CD4-positive, alpha-beta T cell treated with Interferon alpha-2 for 1 hour (primary cell): Measurements from ENCODE around the gene PRAF2.

ENCODE experiments used
- DNase-seq, 2 donors: peaks; one replicate each; pipeline ENCODE4 v3.0.0-alpha.2; 2020 to 2022

The PRAF2 gene, protein sequence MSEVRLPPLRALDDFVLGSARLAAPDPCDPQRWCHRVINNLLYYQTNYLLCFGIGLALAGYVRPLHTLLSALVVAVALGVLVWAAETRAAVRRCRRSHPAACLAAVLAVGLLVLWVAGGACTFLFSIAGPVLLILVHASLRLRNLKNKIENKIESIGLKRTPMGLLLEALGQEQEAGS

GRCh38 chrX:49073601-49074575 is at the start of gene PRAF2:
Gene PRAF2 (minus strand): TSS chrX:49074002. CDS start chrX:49073987, 15 bp downstream.
- DNase-seq = peak; percentile 91 to 94

DNA sequence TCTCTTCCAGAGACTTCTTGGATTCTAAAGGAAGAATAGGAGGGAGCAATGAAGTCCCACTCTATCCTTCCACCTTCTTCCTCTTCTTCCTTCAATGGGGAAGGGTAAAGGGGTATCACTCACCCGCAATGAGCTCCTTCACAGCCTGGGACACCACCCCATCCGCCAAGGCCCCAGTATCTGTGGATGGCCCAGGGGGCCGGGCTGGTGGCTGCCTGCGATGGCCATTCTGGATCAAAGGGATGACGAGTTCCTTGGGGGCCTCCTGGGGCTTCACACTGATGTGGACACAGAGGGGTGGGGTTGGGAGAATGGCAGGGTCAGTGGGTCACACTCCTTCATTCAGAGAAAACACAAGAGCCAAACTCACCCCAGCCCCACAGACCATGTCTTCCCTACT is 48.7 kb upstream of the PRAF2 start:
- DNase-seq = no peak

DNA sequence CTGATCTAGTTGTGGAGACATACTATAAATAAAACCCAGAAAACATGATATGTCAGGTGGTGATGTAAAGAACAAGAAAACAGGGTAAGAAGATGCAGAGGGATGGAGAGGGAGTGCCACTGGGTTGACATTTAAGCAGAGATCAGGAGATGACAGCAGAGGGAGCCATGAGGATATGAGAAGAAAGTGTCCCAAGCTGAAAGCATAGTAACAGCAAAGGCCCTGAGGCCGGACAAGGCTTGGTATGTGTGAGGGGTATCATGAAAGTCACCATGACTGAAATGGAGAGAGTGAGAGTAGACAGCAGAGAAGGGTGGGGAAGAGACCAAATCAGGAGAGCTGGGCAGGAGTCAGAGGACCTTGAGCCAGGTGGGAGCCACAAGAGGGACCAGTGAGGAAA is 46.3 kb upstream of the PRAF2 start:
- DNase-seq = no peak

GRCh38 chrX:49117581-49117980 is 43.8 kb upstream of the PRAF2 start:
- DNase-seq = no peak

DNA sequence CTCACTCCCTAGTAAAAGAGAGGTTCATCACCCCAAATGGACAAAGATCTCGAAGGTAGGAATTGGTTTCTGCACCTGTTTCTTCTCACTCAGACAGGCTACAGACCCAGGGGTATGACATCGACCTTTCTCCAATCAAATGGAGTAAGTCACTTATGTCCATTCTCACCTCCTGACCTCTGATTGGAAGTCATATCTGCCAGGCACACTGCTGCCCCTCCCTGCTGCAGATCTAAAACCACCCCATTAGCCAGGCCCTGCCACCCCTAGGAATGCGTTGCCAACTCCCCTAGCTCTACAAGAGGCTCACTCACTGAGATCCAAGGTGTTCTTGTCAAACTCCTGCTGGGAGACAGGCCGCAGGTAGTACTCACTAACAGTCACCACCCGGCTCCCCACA is 42.9 kb upstream of the PRAF2 start:
- no peak for DNase-seq

- DNase-seq = no peak
Observed at GRCh38 chrX:49116076-49116475, 42.3 kb upstream of the PRAF2 start.

- no peak for DNase-seq
Observed at GRCh38 chrX:49111791-49112190, 38.0 kb upstream of the PRAF2 start.

DNA sequence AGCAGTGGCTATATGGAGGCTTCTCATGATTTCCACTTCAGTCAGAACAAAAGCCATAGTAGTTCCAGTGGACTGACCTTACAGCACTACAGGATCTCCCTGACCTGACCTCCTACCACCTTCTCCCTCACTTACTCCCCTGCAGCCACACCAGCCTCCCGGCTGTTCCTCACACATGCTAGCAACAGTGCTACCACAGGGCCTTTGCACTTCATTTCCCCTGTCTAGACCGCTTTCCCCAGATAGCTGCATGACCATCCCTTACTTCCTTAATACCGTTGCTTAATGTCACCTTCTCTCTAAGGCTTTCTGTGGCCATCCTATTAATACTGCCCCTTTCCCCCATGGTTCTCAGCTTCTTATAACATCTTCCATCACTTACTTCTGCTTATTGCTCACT is 36.6 kb upstream of the PRAF2 start:
- DNase-seq = no peak

DNA sequence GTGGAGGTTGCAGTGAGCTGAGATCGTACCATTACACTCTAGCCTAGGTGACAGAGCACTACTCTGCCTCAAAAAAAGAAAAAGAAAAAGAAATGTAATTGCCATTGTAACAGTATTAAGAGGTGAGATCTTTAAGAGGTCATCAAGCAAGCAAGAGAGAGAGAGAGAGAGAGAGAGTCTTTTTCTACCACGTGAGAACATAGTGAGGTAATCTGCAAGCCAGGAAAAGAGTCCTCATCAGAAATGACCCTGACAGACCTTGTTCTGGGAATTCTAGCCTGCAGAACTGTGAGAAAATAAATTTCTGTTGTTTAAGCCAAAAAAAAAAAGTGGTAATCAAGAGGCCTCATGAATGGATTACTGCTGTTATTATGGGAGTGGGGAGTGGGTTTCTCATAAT is 34.8 kb upstream of the PRAF2 start:
- no peak for DNase-seq

GRCh38 chrX:49106930-49107329 is 33.1 kb upstream of the PRAF2 start:
- DNase-seq = peak in 1 of 2 donors; percentile 28

GRCh38 chrX:49106296-49106695 is 32.5 kb upstream of the PRAF2 start:
- DNase-seq = no peak

GRCh38 chrX:49103637-49104036 is 29.8 kb upstream of the PRAF2 start:
- DNase-seq = no peak

DNA sequence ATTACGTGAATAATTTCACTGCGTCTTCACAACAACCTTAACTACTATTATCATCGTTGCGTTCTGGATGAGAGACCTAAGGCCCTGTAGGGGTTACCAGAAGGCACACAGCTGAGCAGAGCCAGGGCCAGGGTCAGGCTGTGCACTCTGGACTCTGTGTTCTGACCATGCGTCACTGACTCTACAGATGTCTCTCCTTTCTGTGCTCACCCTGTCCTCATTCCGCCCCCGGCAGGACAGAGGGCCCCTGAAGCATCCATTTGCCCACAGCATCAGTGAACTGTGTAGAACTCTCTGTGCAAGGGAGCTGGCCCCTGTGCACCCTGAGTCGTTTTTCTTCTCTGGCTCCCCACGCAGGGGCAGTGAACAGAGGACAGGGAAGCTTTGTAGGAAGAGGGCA is 28.4 kb upstream of the PRAF2 start:
- DNase-seq = no peak

- no peak for DNase-seq
Observed at GRCh38 chrX:49101629-49101984, 27.8 kb upstream of the PRAF2 start.

- peak; percentile 92 to 94 for DNase-seq
Observed at GRCh38 chrX:49100704-49101628, 27.2 kb upstream of the PRAF2 start.

GRCh38 chrX:49096419-49096818 is 22.6 kb upstream of the PRAF2 start:
- no peak for DNase-seq

DNA sequence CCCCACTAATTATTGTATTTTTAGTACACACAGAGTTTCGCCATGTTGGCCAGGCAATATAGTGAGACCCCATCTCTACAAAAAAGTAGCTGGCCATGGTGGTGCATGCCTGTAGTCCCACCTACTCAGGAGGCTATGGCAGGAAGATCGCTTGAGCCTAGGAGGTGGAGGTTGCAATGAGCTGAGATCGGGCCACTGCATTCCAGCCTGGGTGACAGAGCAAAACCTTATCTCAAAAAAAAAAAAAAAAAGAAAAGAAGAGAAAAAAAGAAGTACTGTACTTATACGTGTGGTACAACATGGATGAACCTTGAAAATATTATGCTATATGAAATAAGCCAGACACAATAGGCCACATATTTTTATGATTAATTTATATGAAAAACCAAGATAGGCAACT is 15.8 kb upstream of the PRAF2 start:
- DNase-seq = no peak

DNA sequence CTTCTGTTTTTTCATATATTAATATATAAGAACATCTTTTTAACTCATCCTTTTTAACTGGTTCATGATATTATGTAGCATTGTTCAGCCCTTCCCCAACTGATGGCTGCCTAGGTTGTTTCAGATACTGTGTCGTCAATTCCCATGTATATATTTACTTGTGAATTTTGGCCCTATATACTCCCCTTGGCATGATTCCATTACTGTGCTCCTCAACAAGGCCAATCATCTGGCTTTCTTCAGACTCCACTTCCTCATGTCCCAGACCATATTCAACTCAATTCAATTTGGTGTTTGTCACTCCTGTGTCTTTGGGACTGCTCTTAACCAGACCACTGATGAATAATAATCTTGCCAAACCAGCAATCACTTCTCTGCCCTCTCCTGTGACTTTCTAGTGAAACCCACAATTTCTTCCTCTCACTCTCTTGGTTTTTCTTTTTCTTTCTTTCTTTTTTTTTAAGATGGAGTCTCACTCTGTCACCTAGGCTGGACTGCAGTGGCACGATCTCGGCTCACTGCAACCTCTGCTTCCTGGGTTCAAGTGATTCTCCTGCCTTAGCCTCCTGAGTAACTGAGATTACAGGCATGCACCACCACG is 8.6 kb upstream of the PRAF2 start:
- no peak for DNase-seq

DNA sequence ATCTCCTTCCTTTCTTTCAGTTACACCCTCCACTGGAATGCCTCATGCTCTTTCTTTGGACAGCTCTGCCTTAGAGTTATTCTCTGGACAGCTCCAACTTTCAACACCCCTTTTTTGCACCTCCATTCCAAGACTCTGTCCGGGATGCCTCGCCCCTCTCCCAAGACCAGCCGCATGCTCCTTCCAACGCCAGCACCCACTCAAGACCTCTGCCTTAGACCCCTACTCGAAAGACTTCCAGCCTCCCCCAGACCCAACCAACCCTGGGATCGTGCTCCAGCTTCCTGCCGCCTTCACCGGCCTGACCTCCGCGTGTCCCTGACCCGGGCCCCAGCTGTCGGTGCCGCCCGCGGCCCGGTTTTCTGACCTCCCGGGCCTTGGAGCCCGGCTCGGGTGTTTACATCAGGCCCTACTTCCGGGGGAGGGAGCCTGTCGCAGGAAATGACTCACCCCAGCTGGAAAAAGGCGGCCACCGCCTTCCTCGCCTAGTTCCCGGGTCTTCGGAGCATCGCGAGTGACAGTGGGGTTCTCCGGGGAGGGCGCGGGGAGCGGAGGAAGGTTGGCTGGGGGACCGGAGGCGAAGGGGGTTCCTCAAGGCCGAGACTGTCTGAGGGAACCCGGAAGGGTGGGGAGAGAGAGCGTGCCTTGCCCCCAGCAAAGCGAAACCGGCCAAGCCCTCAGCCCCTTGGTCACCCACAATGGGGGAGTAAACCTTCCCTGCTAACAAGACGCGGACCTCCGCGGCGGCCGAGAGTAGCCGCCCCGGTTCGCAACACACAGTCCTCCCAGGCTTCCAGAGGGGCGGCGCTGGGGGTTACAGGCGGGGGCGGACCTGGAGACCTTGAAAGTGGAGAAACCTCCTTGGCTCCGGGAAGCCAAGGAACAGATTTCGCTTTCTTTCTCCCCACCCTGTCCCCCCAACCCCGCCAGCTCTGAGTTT is 6.0 kb upstream of the PRAF2 start, which contains the start of gene WDR45:
WDR45 (minus strand) TSS at position 399 of the 940 bp plus-strand sequence. CDS start 1,792 bp downstream, outside the sequence.
- peak; percentile 76 to 82 for DNase-seq

DNA sequence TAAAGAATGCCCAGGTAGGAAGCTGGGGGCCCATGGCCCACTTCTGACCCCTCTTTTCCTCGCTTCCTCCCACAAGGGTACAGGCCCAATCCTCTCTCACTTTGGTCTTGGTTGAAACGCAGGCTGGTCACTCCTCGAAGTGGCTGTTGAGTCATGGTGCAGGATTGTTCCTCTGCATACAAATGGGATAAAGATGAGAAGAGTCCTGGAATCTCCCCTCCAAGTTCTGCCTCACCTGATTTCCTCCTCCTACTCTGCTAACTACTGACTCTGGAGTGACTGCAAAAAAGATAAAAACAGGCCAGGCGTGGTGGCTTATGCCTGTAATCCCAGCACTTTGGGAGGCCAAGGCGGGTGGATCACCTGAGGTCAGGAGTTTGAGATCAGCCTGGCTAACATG is 4.1 kb upstream of the PRAF2 start:
- no peak for DNase-seq

GRCh38 chrX:49075347-49075746 is 1.5 kb upstream of the PRAF2 start:
- DNase-seq = no peak

DNA sequence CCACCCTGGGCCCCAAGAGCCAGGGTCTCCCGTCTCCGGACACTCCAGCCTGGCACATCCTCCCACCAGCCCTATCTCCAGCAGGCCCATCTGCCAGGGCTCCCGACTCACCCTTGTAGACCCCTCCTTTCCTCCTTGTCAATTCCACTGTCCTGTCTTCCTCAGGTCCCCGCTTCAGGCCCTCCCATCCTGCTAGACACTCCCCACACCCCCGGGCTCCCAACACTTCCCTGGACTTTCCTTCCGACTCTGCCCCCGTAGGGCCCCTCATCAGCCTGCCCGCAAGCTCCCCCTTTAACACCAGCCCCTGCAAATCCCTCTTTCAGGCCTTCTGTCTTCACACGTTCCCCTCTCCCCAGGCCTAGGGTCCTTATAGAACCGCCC is 1.1 kb downstream of the PRAF2 start:
- DNase-seq = no peak
